ENCODE data around the gene UST. TPM values are rescaled to one million over a fixed set of nuclear protein-coding genes. Genes with fewer than 3 reads are reported as not detected.
A peak's percentile ranks its signal among the peaks of the same experiment; 100 is the strongest.

UST gene
- total RNA-seq, 1 experiment from 2014 or later = 32.1 TPM

DNA sequence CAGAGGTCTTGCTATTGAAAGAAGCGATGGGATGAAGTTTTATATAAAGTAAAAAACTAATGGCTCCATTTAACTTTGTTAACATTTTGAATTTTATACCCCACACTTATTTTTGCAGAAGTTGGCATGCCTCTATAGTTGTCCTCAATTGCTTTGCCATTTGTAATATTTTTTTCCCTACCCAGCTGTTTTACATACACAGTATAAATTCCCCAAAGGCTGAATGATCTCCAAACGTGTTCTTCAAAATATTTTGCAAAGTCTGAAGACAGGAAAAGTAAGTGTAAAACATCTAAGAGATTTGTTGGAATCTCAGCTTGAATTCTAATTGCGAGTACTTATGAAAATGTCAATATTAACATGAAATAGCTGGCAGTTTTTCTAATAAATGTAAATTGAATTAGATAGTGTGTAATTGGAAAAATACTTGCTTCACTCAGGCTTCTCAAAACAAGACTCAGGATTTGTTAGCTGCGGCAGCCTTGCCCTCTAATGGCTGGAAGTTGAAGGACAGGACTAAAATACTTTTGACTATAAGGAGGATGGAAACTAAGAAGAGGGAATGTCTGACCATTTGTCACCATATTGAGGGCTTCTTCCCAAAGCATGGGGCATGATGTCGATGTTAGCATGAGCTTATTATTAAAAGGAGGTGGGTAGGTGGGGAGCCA, 226.8 kb downstream of the UST start:
- Mint-ChIP-seq H3K4me3 (peak overlapping the region; percentile 5; the same call in 1 of the 2 replicates), H3K4me1 (peaks cover 61% of the 10 kb centered on the region), H3K36me3 (peaks cover 21% of the 10 kb centered on the region), H3K27me3 (ENCODE audit: low read depth) (no peaks in the 10 kb centered on the region), H3K9me3 (0 out of 2 replicates have a peak, but pooled peaks cover 3% of the 10 kb centered on the region), H3K27ac (peak overlapping the region; percentile 76)
- CTCF ChIA-PET = interaction anchor here (1.1 to 7.7 kb wide), 3 partner anchors 33 to 414 kb away, joined by 3 to 40 read pairs (median 8); no protein-coding TSS in a partner anchor
- ATAC-seq (no peak), DNase-seq (ENCODE audit: low spot score) (no peak)
- POLR2A ChIA-PET = no interaction called here
- TF ChIP-seq, protein P1, sequence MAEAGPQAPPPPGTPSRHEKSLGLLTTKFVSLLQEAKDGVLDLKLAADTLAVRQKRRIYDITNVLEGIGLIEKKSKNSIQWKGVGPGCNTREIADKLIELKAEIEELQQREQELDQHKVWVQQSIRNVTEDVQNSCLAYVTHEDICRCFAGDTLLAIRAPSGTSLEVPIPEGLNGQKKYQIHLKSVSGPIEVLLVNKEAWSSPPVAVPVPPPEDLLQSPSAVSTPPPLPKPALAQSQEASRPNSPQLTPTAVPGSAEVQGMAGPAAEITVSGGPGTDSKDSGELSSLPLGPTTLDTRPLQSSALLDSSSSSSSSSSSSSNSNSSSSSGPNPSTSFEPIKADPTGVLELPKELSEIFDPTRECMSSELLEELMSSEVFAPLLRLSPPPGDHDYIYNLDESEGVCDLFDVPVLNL (CRISPR knock-in tag; IDR thresholded peaks at IDR 0.05; ENCODE audit: borderline replicate concordance, low read depth) = no peak
- TF ChIP-seq ESRRA (CRISPR knock-in tag; IDR thresholded peaks at IDR 0.05; ENCODE audit: borderline replicate concordance) (no peak), ZNF219 (CRISPR knock-in tag; IDR thresholded peaks at IDR 0.05; ENCODE audit: borderline replicate concordance) (no peak), FOXJ3 (CRISPR knock-in tag; IDR thresholded peaks at IDR 0.05; ENCODE audit: borderline replicate concordance) (no peak), NR1H2 (CRISPR knock-in tag; IDR thresholded peaks at IDR 0.05) (no peak), RORB (CRISPR knock-in tag; IDR thresholded peaks at IDR 0.05) (no peak), IRF2 (CRISPR knock-in tag; IDR thresholded peaks at IDR 0.05; ENCODE audit: borderline replicate concordance, low read depth) (no peak), CREM (CRISPR knock-in tag; IDR thresholded peaks at IDR 0.05) (no peak)
- TF ChIP-seq, protein P2, sequence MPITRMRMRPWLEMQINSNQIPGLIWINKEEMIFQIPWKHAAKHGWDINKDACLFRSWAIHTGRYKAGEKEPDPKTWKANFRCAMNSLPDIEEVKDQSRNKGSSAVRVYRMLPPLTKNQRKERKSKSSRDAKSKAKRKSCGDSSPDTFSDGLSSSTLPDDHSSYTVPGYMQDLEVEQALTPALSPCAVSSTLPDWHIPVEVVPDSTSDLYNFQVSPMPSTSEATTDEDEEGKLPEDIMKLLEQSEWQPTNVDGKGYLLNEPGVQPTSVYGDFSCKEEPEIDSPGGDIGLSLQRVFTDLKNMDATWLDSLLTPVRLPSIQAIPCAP (CRISPR knock-in tag; IDR thresholded peaks at IDR 0.05) = no peak
- TF ChIP-seq, protein P3, sequence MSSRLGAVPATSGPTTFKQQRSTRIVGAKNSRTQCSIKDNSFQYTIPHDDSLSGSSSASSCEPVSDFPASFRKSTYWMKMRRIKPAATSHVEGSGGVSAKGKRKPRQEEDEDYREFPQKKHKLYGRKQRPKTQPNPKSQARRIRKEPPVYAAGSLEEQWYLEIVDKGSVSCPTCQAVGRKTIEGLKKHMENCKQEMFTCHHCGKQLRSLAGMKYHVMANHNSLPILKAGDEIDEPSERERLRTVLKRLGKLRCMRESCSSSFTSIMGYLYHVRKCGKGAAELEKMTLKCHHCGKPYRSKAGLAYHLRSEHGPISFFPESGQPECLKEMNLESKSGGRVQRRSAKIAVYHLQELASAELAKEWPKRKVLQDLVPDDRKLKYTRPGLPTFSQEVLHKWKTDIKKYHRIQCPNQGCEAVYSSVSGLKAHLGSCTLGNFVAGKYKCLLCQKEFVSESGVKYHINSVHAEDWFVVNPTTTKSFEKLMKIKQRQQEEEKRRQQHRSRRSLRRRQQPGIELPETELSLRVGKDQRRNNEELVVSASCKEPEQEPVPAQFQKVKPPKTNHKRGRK (CRISPR knock-in tag; IDR thresholded peaks at IDR 0.05; ENCODE audit: borderline replicate concordance) = no peak
- TF ChIP-seq, protein P4, sequence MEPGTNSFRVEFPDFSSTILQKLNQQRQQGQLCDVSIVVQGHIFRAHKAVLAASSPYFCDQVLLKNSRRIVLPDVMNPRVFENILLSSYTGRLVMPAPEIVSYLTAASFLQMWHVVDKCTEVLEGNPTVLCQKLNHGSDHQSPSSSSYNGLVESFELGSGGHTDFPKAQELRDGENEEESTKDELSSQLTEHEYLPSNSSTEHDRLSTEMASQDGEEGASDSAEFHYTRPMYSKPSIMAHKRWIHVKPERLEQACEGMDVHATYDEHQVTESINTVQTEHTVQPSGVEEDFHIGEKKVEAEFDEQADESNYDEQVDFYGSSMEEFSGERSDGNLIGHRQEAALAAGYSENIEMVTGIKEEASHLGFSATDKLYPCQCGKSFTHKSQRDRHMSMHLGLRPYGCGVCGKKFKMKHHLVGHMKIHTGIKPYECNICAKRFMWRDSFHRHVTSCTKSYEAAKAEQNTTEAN (CRISPR knock-in tag; IDR thresholded peaks at IDR 0.05) = no peak
- TF ChIP-seq, protein P5, sequence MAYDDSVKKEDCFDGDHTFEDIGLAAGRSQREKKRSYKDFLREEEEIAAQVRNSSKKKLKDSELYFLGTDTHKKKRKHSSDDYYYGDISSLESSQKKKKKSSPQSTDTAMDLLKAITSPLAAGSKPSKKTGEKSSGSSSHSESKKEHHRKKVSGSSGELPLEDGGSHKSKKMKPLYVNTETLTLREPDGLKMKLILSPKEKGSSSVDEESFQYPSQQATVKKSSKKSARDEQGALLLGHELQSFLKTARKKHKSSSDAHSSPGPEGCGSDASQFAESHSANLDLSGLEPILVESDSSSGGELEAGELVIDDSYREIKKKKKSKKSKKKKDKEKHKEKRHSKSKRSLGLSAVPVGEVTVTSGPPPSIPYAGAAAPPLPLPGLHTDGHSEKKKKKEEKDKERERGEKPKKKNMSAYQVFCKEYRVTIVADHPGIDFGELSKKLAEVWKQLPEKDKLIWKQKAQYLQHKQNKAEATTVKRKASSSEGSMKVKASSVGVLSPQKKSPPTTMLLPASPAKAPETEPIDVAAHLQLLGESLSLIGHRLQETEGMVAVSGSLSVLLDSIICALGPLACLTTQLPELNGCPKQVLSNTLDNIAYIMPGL (CRISPR knock-in tag; IDR thresholded peaks at IDR 0.05) = no peak
- TF ChIP-seq, protein P6, sequence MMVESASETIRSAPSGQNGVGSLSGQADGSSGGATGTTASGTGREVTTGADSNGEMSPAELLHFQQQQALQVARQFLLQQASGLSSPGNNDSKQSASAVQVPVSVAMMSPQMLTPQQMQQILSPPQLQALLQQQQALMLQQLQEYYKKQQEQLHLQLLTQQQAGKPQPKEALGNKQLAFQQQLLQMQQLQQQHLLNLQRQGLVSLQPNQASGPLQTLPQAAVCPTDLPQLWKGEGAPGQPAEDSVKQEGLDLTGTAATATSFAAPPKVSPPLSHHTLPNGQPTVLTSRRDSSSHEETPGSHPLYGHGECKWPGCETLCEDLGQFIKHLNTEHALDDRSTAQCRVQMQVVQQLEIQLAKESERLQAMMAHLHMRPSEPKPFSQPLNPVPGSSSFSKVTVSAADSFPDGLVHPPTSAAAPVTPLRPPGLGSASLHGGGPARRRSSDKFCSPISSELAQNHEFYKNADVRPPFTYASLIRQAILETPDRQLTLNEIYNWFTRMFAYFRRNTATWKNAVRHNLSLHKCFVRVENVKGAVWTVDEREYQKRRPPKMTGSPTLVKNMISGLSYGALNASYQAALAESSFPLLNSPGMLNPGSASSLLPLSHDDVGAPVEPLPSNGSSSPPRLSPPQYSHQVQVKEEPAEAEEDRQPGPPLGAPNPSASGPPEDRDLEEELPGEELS (CRISPR knock-in tag; IDR thresholded peaks at IDR 0.05) = no peak
- TF ChIP-seq, protein P7, sequence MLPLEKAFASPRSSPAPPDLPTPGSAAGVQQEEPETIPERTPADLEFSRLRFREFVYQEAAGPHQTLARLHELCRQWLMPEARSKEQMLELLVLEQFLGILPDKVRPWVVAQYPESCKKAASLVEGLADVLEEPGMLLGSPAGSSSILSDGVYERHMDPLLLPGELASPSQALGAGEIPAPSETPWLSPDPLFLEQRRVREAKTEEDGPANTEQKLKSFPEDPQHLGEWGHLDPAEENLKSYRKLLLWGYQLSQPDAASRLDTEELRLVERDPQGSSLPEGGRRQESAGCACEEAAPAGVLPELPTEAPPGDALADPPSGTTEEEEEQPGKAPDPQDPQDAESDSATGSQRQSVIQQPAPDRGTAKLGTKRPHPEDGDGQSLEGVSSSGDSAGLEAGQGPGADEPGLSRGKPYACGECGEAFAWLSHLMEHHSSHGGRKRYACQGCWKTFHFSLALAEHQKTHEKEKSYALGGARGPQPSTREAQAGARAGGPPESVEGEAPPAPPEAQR (CRISPR knock-in tag; IDR thresholded peaks at IDR 0.05) = no peak
- TF ChIP-seq, protein P8, sequence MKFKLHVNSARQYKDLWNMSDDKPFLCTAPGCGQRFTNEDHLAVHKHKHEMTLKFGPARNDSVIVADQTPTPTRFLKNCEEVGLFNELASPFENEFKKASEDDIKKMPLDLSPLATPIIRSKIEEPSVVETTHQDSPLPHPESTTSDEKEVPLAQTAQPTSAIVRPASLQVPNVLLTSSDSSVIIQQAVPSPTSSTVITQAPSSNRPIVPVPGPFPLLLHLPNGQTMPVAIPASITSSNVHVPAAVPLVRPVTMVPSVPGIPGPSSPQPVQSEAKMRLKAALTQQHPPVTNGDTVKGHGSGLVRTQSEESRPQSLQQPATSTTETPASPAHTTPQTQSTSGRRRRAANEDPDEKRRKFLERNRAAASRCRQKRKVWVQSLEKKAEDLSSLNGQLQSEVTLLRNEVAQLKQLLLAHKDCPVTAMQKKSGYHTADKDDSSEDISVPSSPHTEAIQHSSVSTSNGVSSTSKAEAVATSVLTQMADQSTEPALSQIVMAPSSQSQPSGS (CRISPR knock-in tag; IDR thresholded peaks at IDR 0.05; ENCODE audit: borderline replicate concordance, low read depth) = no peak
- TF ChIP-seq, protein P9, sequence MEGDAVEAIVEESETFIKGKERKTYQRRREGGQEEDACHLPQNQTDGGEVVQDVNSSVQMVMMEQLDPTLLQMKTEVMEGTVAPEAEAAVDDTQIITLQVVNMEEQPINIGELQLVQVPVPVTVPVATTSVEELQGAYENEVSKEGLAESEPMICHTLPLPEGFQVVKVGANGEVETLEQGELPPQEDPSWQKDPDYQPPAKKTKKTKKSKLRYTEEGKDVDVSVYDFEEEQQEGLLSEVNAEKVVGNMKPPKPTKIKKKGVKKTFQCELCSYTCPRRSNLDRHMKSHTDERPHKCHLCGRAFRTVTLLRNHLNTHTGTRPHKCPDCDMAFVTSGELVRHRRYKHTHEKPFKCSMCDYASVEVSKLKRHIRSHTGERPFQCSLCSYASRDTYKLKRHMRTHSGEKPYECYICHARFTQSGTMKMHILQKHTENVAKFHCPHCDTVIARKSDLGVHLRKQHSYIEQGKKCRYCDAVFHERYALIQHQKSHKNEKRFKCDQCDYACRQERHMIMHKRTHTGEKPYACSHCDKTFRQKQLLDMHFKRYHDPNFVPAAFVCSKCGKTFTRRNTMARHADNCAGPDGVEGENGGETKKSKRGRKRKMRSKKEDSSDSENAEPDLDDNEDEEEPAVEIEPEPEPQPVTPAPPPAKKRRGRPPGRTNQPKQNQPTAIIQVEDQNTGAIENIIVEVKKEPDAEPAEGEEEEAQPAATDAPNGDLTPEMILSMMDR (IDR thresholded peaks at IDR 0.05) = no peak
- TF ChIP-seq, protein P10, sequence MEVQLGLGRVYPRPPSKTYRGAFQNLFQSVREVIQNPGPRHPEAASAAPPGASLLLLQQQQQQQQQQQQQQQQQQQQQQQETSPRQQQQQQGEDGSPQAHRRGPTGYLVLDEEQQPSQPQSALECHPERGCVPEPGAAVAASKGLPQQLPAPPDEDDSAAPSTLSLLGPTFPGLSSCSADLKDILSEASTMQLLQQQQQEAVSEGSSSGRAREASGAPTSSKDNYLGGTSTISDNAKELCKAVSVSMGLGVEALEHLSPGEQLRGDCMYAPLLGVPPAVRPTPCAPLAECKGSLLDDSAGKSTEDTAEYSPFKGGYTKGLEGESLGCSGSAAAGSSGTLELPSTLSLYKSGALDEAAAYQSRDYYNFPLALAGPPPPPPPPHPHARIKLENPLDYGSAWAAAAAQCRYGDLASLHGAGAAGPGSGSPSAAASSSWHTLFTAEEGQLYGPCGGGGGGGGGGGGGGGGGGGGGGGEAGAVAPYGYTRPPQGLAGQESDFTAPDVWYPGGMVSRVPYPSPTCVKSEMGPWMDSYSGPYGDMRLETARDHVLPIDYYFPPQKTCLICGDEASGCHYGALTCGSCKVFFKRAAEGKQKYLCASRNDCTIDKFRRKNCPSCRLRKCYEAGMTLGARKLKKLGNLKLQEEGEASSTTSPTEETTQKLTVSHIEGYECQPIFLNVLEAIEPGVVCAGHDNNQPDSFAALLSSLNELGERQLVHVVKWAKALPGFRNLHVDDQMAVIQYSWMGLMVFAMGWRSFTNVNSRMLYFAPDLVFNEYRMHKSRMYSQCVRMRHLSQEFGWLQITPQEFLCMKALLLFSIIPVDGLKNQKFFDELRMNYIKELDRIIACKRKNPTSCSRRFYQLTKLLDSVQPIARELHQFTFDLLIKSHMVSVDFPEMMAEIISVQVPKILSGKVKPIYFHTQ (CRISPR knock-in tag; IDR thresholded peaks at IDR 0.05) = no peak
- TF ChIP-seq, protein P11, sequence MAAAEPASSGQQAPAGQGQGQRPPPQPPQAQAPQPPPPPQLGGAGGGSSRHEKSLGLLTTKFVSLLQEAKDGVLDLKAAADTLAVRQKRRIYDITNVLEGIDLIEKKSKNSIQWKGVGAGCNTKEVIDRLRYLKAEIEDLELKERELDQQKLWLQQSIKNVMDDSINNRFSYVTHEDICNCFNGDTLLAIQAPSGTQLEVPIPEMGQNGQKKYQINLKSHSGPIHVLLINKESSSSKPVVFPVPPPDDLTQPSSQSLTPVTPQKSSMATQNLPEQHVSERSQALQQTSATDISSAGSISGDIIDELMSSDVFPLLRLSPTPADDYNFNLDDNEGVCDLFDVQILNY (CRISPR knock-in tag; IDR thresholded peaks at IDR 0.05) = no peak

Measured in WTC11 (cell line).